HG03558 (cell line): ENCODE results near the gene HPSE2.

Experiments used
- ATAC-seq: cut with Tn5 transposase; IDR thresholded peaks from one replicate; pipeline ENCODE4 v1.9.1; 2021; ENCODE audit warnings: moderate number of reproducible peaks; ENCODE audit not compliant: unreplicated experiment; ENCODE audit errors: extremely low read depth

The HPSE2 gene

GRCh38 chr10:98745645-98746044 is 490.0 kb downstream of the HPSE2 start:
- ATAC-seq: no peak

GRCh38 chr10:98720551-98720950 is 515.1 kb downstream of the HPSE2 start:
- no peak for ATAC-seq

GRCh38 chr10:98713586-98713985 is 522.1 kb downstream of the HPSE2 start:
- ATAC-seq: no peak

GRCh38 chr10:98696516-98696915 is 539.1 kb downstream of the HPSE2 start:
- no peak for ATAC-seq

- no peak for ATAC-seq
Measured at GRCh38 chr10:98694883-98695282, 540.8 kb downstream of the HPSE2 start.

- ATAC-seq: no peak
Measured at GRCh38 chr10:98694014-98694413, 541.6 kb downstream of the HPSE2 start.

GRCh38 chr10:98687685-98688084 is 548.0 kb downstream of the HPSE2 start:
- ATAC-seq: no peak

- ATAC-seq: no peak
Measured at GRCh38 chr10:98684019-98684899, 551.4 kb downstream of the HPSE2 start.

- ATAC-seq: no peak
Measured at GRCh38 chr10:98676895-98677294, 558.8 kb downstream of the HPSE2 start.

GRCh38 chr10:98675902-98676301 is 559.8 kb downstream of the HPSE2 start:
- no peak for ATAC-seq

GRCh38 chr10:98673171-98673782 is 562.4 kb downstream of the HPSE2 start:
- no peak for ATAC-seq

GRCh38 chr10:98667081-98667480 is 568.6 kb downstream of the HPSE2 start:
- ATAC-seq: no peak

GRCh38 chr10:98666276-98666675 is 569.4 kb downstream of the HPSE2 start:
- no peak for ATAC-seq

- no peak for ATAC-seq
Measured at GRCh38 chr10:98664329-98665042, 571.2 kb downstream of the HPSE2 start.

GRCh38 chr10:98659951-98660350 is 575.7 kb downstream of the HPSE2 start:
- ATAC-seq: no peak

GRCh38 chr10:98655492-98655891 is 580.2 kb downstream of the HPSE2 start:
- ATAC-seq: no peak

- no peak for ATAC-seq
Measured at GRCh38 chr10:98649170-98649569, 586.5 kb downstream of the HPSE2 start.

GRCh38 chr10:98646998-98647917 is 588.4 kb downstream of the HPSE2 start:
- no peak for ATAC-seq

- no peak for ATAC-seq
Measured at GRCh38 chr10:98644466-98644865, 591.2 kb downstream of the HPSE2 start.

GRCh38 chr10:98642281-98642680 is 593.4 kb downstream of the HPSE2 start:
- ATAC-seq: no peak
